NCI-H748 (cell line): ENCODE data around the gene PAX8.

Experiments used
- DNase-seq: peaks from one replicate; lab custom pipeline; 2025; ENCODE audit not compliant: unreplicated experiment; lab: John Stamatoyannopoulos, UW

Gene PAX8

GRCh38 chr2:113268621-113269360 lies 9.9 kb downstream of the PAX8 start:
- DNase-seq: no peak

- no peak for DNase-seq
These were observed 12.3 kb downstream of the PAX8 start for GRCh38 chr2:113266431-113266830.

- DNase-seq: no peak
These were observed 13.9 kb downstream of the PAX8 start for GRCh38 chr2:113264713-113265403.

GRCh38 chr2:113263546-113263945 lies 15.2 kb downstream of the PAX8 start:
- no peak for DNase-seq

- no peak for DNase-seq
These were observed 17.7 kb downstream of the PAX8 start for GRCh38 chr2:113260991-113261390.

- DNase-seq: no peak
These were observed 20.1 kb downstream of the PAX8 start for GRCh38 chr2:113258471-113259147.

GRCh38 chr2:113257516-113258264 lies 21.0 kb downstream of the PAX8 start:
- no peak for DNase-seq

- DNase-seq: no peak
These were observed 23.3 kb downstream of the PAX8 start for GRCh38 chr2:113255140-113256070.

- DNase-seq: no peak
These were observed 25.3 kb downstream of the PAX8 start for GRCh38 chr2:113253453-113253852.

- no peak for DNase-seq
These were observed 26.6 kb downstream of the PAX8 start for GRCh38 chr2:113252047-113252590.

- no peak for DNase-seq
These were observed 27.6 kb downstream of the PAX8 start for GRCh38 chr2:113251118-113251517.

GRCh38 chr2:113248997-113249770 lies 29.5 kb downstream of the PAX8 start:
- peak; percentile 50 for DNase-seq

GRCh38 chr2:113246606-113247005 lies 32.1 kb downstream of the PAX8 start:
- no peak for DNase-seq

GRCh38 chr2:113245276-113245711 lies 33.4 kb downstream of the PAX8 start:
- no peak for DNase-seq

GRCh38 chr2:113242327-113242726 lies 36.4 kb downstream of the PAX8 start:
- no peak for DNase-seq

- no peak for DNase-seq
These were observed 37.5 kb downstream of the PAX8 start for GRCh38 chr2:113240915-113241911.

- DNase-seq: peak; percentile 73
These were observed 38.4 kb downstream of the PAX8 start for GRCh38 chr2:113240150-113240914.
